Upper lobe of left lung (tissue), 4 donors: ENCODE measurements around the gene CRX.

ENCODE experiments used
- EP300 ChIP-seq, 4 donors: sonication (generic); formaldehyde crosslinking; IDR thresholded peaks; one replicate each; pipeline ENCODE4 v1.5.1; 2017; ENCODE audit warnings: antibody characterized with exemption in 4 of 4, control low read depth in 2 of 4
- POLR2A ChIP-seq, 4 donors: fragments of 450-650 bp; IDR thresholded peaks; one replicate each; pipeline ENCODE4 v1.5.1; 2016 to 2017; ENCODE audit warnings: antibody characterized with exemption in 4 of 4, mild to moderate bottlenecking in 2 of 4
- TF ChIP-seq, protein P1 (sequence below), 6 experiments: fragments of 450-650 bp in 4 of 6; fragments of 200-600 bp in 2 of 6; sonication (generic) in 2 of 6; IDR thresholded peaks; one replicate each; pipeline ENCODE4 v1.5.1; 2016 to 2019; ENCODE audit warnings: antibody characterized with exemption in 6 of 6

DNA sequence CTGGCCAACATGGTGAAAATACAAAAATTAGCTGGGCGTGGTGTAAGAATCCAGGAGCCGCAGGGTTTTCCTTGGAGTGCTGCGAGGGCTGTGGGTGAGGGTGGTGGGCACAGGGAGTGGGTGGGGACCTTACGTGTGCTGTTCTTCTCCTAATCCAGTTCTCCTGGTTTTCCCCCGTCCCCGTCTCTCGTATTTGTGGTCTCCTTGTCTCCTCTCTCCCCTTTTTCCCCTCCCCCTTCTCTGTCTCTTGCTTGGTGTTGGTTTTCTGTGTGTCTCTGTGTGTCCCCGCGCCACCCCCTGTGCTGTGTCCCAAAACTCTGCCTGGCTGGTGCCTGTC is 41.6 kb upstream of the CRX start:
- TF ChIP-seq, protein P1, sequence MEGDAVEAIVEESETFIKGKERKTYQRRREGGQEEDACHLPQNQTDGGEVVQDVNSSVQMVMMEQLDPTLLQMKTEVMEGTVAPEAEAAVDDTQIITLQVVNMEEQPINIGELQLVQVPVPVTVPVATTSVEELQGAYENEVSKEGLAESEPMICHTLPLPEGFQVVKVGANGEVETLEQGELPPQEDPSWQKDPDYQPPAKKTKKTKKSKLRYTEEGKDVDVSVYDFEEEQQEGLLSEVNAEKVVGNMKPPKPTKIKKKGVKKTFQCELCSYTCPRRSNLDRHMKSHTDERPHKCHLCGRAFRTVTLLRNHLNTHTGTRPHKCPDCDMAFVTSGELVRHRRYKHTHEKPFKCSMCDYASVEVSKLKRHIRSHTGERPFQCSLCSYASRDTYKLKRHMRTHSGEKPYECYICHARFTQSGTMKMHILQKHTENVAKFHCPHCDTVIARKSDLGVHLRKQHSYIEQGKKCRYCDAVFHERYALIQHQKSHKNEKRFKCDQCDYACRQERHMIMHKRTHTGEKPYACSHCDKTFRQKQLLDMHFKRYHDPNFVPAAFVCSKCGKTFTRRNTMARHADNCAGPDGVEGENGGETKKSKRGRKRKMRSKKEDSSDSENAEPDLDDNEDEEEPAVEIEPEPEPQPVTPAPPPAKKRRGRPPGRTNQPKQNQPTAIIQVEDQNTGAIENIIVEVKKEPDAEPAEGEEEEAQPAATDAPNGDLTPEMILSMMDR (IDR thresholded peaks at IDR 0.05): no peak
- no peak for TF ChIP-seq POLR2A (IDR thresholded peaks at IDR 0.05)
- TF ChIP-seq EP300 (IDR thresholded peaks at IDR 0.05): no peak
